C4-2B (cell line): ENCODE data around the gene DPH7.

ENCODE experiments used
- ZFX ChIP-seq: fragments of 450-650 bp; IDR thresholded peaks from 2 replicates; pipeline ENCODE4 v1.6.1; 2017
- TF ChIP-seq, protein P1 (sequence below): fragments of 450-650 bp; conservative IDR thresholded peaks from 2 replicates; pipeline ENCODE4 v1.5.1; 2017; ENCODE audit warnings: mild to moderate bottlenecking

DNA sequence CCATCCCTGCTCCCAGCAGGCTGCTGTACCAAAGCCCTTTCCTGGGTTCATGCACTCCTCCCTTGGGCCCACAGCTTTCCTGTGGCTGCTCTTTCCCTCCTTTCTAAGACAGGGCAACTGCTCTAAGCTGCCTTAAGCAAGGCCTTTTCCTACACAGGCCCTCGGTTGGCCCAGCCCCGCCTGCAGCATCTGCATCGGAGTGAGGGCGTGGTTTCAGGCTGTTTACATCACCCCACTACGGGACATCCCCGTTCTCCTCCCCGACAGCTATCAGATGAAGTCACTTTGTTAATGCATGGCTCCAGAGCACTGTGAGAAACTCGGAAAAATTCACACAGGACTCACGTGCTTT, 3.4 kb downstream of the DPH7 start:
- TF ChIP-seq, protein P1, sequence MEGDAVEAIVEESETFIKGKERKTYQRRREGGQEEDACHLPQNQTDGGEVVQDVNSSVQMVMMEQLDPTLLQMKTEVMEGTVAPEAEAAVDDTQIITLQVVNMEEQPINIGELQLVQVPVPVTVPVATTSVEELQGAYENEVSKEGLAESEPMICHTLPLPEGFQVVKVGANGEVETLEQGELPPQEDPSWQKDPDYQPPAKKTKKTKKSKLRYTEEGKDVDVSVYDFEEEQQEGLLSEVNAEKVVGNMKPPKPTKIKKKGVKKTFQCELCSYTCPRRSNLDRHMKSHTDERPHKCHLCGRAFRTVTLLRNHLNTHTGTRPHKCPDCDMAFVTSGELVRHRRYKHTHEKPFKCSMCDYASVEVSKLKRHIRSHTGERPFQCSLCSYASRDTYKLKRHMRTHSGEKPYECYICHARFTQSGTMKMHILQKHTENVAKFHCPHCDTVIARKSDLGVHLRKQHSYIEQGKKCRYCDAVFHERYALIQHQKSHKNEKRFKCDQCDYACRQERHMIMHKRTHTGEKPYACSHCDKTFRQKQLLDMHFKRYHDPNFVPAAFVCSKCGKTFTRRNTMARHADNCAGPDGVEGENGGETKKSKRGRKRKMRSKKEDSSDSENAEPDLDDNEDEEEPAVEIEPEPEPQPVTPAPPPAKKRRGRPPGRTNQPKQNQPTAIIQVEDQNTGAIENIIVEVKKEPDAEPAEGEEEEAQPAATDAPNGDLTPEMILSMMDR = no peak
- TF ChIP-seq ZFX = no peak
